HEK293 (cell line): Measurements from ENCODE around the gene ANKRD28.

Experiments used
- KLF8 ChIP-seq: fragments of 450-650 bp; formaldehyde crosslinking; IDR thresholded peaks from 2 replicates; pipeline ENCODE4 v1.5.1; 2016; ENCODE audit warnings: missing biosample characterization, missing genetic modification characterization
- KLF9 ChIP-seq: fragments of 450-650 bp; formaldehyde crosslinking; IDR thresholded peaks from 2 replicates; pipeline ENCODE4 v1.5.1; 2016; ENCODE audit warnings: missing biosample characterization, missing genetic modification characterization, low read depth
- ZFP41 ChIP-seq: fragments of 450-650 bp; formaldehyde crosslinking; IDR thresholded peaks from 2 replicates; pipeline ENCODE4 v1.5.1; 2016; ENCODE audit warnings: missing biosample characterization, missing genetic modification characterization, borderline replicate concordance
- ZIC2 ChIP-seq: fragments of 450-650 bp; formaldehyde crosslinking; IDR thresholded peaks from 2 replicates; pipeline ENCODE4 v1.5.1; 2016; ENCODE audit warnings: missing biosample characterization, missing genetic modification characterization
- ZNF184 ChIP-seq: fragments of 450-650 bp; IDR thresholded peaks from 2 replicates; pipeline ENCODE4 v1.5.1; 2018; ENCODE audit warnings: missing biosample characterization, mild to moderate bottlenecking, missing genetic modification characterization
- ZNF302 ChIP-seq: fragments of 450-650 bp; formaldehyde crosslinking; IDR thresholded peaks from 2 replicates; pipeline ENCODE4 v1.5.1; 2016; ENCODE audit warnings: missing biosample characterization, missing genetic modification characterization, low read depth
- ZNF501 ChIP-seq: fragments of 450-650 bp; formaldehyde crosslinking; IDR thresholded peaks from 2 replicates; pipeline ENCODE4 v1.5.1; 2016; ENCODE audit warnings: missing biosample characterization, missing genetic modification characterization
- TF ChIP-seq, protein P1 (sequence below): fragments of 450-650 bp; formaldehyde crosslinking; IDR thresholded peaks from 2 replicates; pipeline ENCODE4 v1.5.1; 2016; ENCODE audit warnings: missing biosample characterization, missing genetic modification characterization
- TF ChIP-seq, protein P2 (sequence below): fragments of 450-650 bp; formaldehyde crosslinking; IDR thresholded peaks from 2 replicates; pipeline ENCODE4; 2016; ENCODE audit warnings: missing biosample characterization, missing genetic modification characterization
- TF ChIP-seq, protein P3 (sequence below): fragments of 450-650 bp; formaldehyde crosslinking; IDR thresholded peaks from 2 replicates; pipeline ENCODE4 v1.5.1; 2016; ENCODE audit warnings: missing biosample characterization, missing genetic modification characterization

DNA sequence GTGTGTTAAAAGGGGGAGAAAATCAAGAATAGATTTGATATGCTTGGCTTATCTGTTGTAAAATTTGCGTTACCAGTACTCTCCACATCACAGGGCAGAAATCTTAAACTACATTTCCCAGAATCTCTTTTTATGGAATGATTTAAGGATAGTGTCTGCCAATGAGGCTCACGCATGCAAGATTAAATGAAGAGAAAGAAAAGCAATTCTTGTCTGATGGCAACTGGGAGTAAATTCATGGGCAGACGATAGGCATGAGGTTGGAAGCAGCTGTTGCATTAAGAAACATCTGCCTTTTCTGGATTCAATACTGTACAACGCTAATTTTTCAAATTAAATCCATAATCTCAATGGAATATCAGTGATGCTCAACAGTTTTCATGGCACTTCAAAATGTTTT, 27.2 kb upstream of the ANKRD28 start:
- TF ChIP-seq KLF8 (tag by site-specific recombination) (no peak), ZNF501 (no peak), ZNF302 (tag by site-specific recombination) (no peak), ZFP41 (no peak), ZNF184 (tag by site-specific recombination) (no peak), ZIC2 (tag by site-specific recombination) (no peak), KLF9 (tag by site-specific recombination) (no peak)
- TF ChIP-seq, protein P1, sequence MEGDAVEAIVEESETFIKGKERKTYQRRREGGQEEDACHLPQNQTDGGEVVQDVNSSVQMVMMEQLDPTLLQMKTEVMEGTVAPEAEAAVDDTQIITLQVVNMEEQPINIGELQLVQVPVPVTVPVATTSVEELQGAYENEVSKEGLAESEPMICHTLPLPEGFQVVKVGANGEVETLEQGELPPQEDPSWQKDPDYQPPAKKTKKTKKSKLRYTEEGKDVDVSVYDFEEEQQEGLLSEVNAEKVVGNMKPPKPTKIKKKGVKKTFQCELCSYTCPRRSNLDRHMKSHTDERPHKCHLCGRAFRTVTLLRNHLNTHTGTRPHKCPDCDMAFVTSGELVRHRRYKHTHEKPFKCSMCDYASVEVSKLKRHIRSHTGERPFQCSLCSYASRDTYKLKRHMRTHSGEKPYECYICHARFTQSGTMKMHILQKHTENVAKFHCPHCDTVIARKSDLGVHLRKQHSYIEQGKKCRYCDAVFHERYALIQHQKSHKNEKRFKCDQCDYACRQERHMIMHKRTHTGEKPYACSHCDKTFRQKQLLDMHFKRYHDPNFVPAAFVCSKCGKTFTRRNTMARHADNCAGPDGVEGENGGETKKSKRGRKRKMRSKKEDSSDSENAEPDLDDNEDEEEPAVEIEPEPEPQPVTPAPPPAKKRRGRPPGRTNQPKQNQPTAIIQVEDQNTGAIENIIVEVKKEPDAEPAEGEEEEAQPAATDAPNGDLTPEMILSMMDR (tag by site-specific recombination), result no peak
- TF ChIP-seq, protein P2, sequence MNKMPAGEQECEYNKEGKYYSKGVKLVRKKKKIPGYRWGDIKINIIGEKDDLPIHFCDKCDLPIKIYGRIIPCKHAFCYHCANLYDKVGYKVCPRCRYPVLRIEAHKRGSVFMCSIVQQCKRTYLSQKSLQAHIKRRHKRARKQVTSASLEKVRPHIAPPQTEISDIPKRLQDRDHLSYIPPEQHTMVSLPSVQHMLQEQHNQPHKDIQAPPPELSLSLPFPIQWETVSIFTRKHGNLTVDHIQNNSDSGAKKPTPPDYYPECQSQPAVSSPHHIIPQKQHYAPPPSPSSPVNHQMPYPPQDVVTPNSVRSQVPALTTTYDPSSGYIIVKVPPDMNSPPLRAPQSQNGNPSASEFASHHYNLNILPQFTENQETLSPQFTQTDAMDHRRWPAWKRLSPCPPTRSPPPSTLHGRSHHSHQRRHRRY, result no peak
- TF ChIP-seq, protein P3, sequence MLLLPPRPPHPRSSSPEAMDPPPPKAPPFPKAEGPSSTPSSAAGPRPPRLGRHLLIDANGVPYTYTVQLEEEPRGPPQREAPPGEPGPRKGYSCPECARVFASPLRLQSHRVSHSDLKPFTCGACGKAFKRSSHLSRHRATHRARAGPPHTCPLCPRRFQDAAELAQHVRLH (tag by site-specific recombination), result no peak
